Measurements from ENCODE around the gene MYCN.

- TF ChIP-seq CTCF (IDR thresholded peaks at IDR 0.05): no peak
- no peak for TF ChIP-seq ZNF121 (CRISPR knock-in tag; IDR thresholded peaks at IDR 0.05)
- TF ChIP-seq ZNF416 (CRISPR knock-in tag; IDR thresholded peaks at IDR 0.05): no peak
- no peak for TF ChIP-seq STAT6 (CRISPR knock-in tag; conservative IDR thresholded peaks at IDR 0.05; ENCODE audit: low read depth)
- no peak for TF ChIP-seq USF1 (CRISPR knock-in tag; IDR thresholded peaks at IDR 0.05)
- TF ChIP-seq CBFB (CRISPR knock-in tag; IDR thresholded peaks at IDR 0.05; ENCODE audit: low read depth): no peak
- no peak for TF ChIP-seq FOXK1 (CRISPR knock-in tag; IDR thresholded peaks at IDR 0.05)
- no peak for TF ChIP-seq MAX (CRISPR knock-in tag; IDR thresholded peaks at IDR 0.05)
- TF ChIP-seq E2F1 (CRISPR knock-in tag; IDR thresholded peaks at IDR 0.05): no peak
- no peak for TF ChIP-seq ZNF138 (CRISPR knock-in tag; conservative IDR thresholded peaks at IDR 0.05)
- TF ChIP-seq NFE2L1 (CRISPR knock-in tag; IDR thresholded peaks at IDR 0.05): no peak
These were observed 3.1 kb upstream of the MYCN start for GRCh38 chr2:15937105-15937881.

Measured in WTC11 (cell line).